Activated CD4-positive, alpha-beta T cell treated with anti-CD3 and anti-CD28 coated beads, Interleukin-2, amount 10 ng/mL, durations not matched to agents 24 days and 14 days (primary cell): ENCODE results near the gene ZNHIT6. TPM values are rescaled to one million over a fixed set of nuclear protein-coding genes. Genes with fewer than 3 reads are reported as not detected.
"Not testable (repeated sequence)": the region's sequence is repeated elsewhere in the genome, so short reads cannot be mapped to it uniquely, and the experiment has no call there.

Source experiments
- DNase-seq: peaks from one replicate; pipeline ENCODE4 v3.0.0; 2022
- H3K27ac Mint-ChIP-seq: one replicate; pipeline ENCODE4 v1.8.0; 2022; ENCODE audit warnings: mild to moderate bottlenecking, mixed read lengths
- H3K27me3 Mint-ChIP-seq: one replicate; pipeline ENCODE4 v1.8.0; 2022; ENCODE audit warnings: mixed read lengths
- H3K36me3 Mint-ChIP-seq: one replicate; pipeline ENCODE4 v1.8.0; 2022; ENCODE audit warnings: low read depth, mild to moderate bottlenecking, mixed read lengths
- H3K4me1 Mint-ChIP-seq: one replicate; pipeline ENCODE4 v1.8.0; 2021; ENCODE audit warnings: mixed read lengths
- H3K4me3 Mint-ChIP-seq: one replicate; pipeline ENCODE4 v1.8.0; 2022; ENCODE audit warnings: mild to moderate bottlenecking, moderate library complexity, mixed read lengths
- H3K9me3 Mint-ChIP-seq: one replicate; pipeline ENCODE4 v1.8.0; 2021; ENCODE audit warnings: mixed read lengths
- intact Hi-C: fragments of 100-400 bp; cut with micrococcal nuclease; formaldehyde crosslinking; loops from one replicate; pipeline ENCODE4 v1.15.1; 2023
- total RNA-seq: library from RNA; stranded (reverse); gene quantifications from 2 replicates; pipeline ENCODE4 v1.2.3, GENCODE V29; 2022

The ZNHIT6 gene, protein sequence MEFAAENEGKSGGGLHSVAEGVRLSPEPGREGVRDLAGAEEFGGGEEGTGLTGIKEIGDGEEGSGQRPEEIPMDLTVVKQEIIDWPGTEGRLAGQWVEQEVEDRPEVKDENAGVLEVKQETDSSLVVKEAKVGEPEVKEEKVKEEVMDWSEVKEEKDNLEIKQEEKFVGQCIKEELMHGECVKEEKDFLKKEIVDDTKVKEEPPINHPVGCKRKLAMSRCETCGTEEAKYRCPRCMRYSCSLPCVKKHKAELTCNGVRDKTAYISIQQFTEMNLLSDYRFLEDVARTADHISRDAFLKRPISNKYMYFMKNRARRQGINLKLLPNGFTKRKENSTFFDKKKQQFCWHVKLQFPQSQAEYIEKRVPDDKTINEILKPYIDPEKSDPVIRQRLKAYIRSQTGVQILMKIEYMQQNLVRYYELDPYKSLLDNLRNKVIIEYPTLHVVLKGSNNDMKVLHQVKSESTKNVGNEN
- 24.7 and 26.0 TPM in 2 replicates for total RNA-seq

DNA sequence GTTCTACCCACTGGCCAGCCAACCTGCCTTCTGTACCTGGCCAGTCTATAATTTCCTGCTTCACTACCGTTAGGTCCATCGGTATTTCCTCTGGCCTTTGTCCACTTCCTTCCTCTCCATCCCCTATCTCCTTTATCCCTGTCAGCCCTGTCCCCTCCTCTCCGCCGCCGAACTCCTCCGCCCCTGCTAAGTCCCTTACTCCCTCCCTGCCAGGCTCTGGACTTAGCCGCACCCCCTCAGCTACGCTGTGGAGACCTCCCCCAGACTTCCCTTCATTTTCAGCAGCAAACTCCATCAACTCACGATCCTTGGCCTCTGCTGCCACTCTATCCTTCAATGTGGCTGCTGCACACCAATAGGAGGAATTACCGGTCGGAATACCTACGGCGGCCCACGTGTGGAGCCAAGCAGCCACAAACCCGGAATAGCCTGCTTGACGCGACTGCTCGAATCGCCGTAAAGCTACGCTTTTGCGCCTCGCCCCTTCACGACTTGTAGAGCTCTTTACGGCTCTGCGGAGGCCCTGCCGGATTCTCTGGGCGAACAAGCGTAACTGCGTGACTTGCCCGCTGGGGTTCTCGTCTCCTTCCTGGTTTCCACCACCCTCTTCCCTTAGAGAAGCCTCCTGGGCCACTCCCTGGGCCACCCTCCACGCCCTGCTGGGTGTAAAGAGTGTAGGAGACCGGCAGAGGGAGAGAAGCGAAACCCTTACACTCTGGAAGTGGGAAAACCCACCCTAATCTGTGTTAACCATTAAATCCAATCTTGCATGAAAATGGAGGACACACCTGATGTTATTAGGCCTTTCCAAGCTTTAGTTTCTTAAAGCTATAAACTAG lies at the start of gene ZNHIT6:
ZNHIT6 (minus strand) TSS at position 444 of the 839 bp plus-strand sequence; CDS start at position 295, 149 bp downstream.
- H3K4me1 Mint-ChIP-seq = peaks cover 16% of the 10 kb centered on the region
- H3K27me3 Mint-ChIP-seq = no peaks in the 10 kb centered on the region
- peaks cover 26% of the 10 kb centered on the region for H3K36me3 Mint-ChIP-seq
- peak; percentile 95 for DNase-seq
- no peaks in the 10 kb centered on the region for H3K9me3 Mint-ChIP-seq
- H3K4me3 Mint-ChIP-seq = no peak within 1 kb of the TSS
- intact Hi-C loops = loop anchor here (5.0 kb wide), 4 partner anchors 51 to 689 kb away; partner anchors contain the start of genes BCL10, CCN1 and ODF2L
- H3K27ac Mint-ChIP-seq = no peak within 1 kb of the TSS

DNA sequence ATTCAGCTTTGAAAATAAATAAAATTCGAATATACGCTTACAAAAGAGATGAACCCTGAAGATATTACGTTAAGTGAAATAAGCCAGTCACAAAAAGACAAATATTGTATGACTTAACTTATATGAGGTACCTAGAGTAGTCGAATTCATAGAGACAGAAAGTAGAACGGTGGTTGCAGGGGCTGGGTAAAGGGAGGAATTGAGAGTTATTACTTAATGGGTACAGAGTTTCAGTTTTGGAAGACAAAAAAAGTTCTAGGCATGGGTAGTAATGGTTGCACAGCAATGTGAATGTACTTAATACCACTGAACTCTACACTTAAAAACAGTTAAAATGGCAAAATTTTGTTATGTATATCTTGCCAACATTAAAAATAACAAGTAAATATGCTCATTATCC lies 48.6 kb upstream of the ZNHIT6 start:
- intact Hi-C loops = no loop called here
- H3K36me3 Mint-ChIP-seq = no peaks in the 10 kb centered on the region
- H3K4me1 Mint-ChIP-seq = no peaks in the 10 kb centered on the region
- no peaks in the 10 kb centered on the region for H3K27me3 Mint-ChIP-seq
- DNase-seq = no peak
- no peak overlapping the region for H3K4me3 Mint-ChIP-seq
- H3K9me3 Mint-ChIP-seq = no peaks in the 10 kb centered on the region
- H3K27ac Mint-ChIP-seq = no peak overlapping the region

DNA sequence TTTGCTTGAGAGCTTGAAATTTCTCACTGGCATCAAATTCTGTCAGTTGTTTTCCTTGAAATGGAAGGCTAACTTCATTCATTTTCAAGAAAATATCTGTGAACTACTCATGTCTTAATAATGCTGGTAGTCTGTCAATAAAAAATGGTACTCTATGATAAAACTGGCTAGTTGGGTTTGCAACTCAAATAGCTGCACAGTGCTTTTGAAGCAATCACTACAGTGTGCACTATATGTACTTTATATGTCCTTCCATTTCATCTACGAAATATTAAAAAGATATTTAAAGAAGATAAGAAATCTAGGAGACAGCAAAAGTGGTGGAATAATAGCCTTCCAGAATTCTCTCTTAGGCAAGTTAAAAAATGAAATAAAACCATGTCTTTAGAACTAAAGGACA lies 39.9 kb upstream of the ZNHIT6 start:
- DNase-seq = no peak
- intact Hi-C loops = no loop called here
- H3K27me3 Mint-ChIP-seq = no peaks in the 10 kb centered on the region
- H3K4me1 Mint-ChIP-seq = no peaks in the 10 kb centered on the region
- H3K27ac Mint-ChIP-seq = no peak overlapping the region
- H3K4me3 Mint-ChIP-seq = no peak overlapping the region
- no peaks in the 10 kb centered on the region for H3K9me3 Mint-ChIP-seq
- no peaks in the 10 kb centered on the region for H3K36me3 Mint-ChIP-seq

DNA sequence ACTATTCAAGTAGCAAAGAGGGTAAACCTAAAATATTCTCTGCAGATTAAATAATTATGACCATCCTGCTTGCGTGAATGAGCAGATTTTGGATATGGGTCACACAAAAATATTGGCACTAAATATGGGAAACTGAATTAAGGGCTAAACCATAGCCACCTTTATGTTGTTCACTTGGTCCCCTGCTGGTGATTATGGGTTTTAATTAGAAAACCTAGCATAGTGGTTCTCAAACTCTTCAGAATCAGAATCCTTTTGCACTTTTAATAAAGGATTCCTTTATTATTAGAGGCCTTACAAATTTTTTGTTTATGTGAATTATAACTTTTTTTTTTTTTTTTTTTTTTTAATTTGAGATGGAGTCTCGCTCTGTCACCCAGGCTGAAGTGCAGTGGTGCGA lies 38.5 kb upstream of the ZNHIT6 start:
- H3K4me1 Mint-ChIP-seq = no peaks in the 10 kb centered on the region
- no peak overlapping the region for H3K4me3 Mint-ChIP-seq
- intact Hi-C loops = no loop called here
- no peaks in the 10 kb centered on the region for H3K36me3 Mint-ChIP-seq
- no peaks in the 10 kb centered on the region for H3K9me3 Mint-ChIP-seq
- no peak for DNase-seq
- no peak overlapping the region for H3K27ac Mint-ChIP-seq
- no peaks in the 10 kb centered on the region for H3K27me3 Mint-ChIP-seq

DNA sequence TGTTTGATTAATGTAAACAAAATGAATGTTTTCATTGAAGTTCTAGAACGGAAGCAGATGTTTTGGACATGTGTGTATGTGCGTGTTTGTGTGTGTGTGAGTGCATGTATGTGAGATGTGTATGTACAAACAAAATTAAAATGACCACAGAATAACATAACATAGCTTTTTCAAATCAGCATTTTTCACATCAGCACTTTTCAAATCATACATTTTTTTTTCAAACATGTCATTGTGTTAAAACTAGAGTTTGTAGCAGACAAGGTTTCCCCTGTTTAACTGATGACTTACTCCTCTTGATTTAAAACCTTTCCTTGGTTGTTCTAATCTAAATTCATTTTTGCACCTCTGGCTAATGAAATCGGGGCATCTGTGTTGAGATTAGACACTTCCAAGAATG lies 35.6 kb upstream of the ZNHIT6 start:
- Mint-ChIP-seq H3K4me3 (no peak overlapping the region), H3K27me3 (no peaks in the 10 kb centered on the region), H3K9me3 (no peaks in the 10 kb centered on the region), H3K4me1 (no peaks in the 10 kb centered on the region), H3K36me3 (no peaks in the 10 kb centered on the region), H3K27ac (no peak overlapping the region)
- no peak for DNase-seq
- intact Hi-C loops = no loop called here

DNA sequence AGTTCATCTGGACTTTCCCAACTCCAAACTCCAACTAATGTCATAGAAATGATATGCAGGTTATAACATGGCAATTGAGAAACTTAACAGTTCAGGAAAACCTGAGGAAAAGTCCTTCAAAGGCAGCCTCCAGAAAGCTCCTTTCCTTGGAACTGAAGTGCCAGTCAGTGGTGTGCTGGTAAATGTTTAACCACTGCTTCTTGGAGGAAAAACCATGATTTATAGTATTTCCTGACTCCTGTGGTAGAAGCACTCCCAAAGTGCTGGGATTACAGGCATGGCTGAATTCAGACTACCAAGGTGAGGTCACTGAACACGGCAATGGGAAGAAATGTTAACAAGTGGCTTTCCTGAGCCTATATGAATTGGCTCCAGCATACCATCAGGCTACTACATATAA lies 26.7 kb upstream of the ZNHIT6 start:
- H3K36me3 Mint-ChIP-seq = no peaks in the 10 kb centered on the region
- intact Hi-C loops = no loop called here
- no peaks in the 10 kb centered on the region for H3K9me3 Mint-ChIP-seq

DNA sequence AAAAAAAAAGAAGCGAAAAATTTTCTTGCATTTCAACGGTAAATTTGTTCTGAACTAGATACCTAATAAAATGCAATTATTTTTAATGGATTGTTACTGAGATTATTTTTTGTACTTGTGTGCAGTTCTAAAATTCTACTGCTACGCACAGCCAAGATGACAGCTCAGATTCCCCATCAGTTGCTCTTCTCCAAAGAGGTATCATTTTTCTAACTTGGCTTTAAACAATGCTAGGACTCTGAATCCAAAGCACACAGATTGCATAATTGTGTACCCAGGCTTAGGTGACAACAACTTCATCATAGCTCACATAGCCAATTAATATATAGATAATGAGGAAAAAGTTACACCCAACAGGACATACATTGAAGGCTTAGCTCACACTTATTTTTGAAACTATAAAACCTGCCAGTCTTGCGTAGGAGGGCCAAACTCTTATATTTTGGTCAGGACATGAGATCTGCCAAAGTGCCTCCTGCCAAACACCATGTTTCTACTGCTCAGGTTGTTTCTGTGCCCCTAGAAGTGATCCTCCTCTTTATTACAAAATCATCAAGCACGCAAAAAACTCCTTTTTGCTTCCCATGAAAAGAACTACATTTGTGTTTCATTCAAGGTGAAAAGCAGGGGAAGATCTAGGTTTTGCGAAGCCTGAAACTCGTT lies 10.6 kb upstream of the ZNHIT6 start:
- Mint-ChIP-seq H3K27me3 (peaks cover 4% of the 10 kb centered on the region), H3K36me3 (no peaks in the 10 kb centered on the region), H3K4me3 (no peak overlapping the region), H3K9me3 (peaks cover 14% of the 10 kb centered on the region), H3K27ac (no peak overlapping the region), H3K4me1 (peaks cover 4% of the 10 kb centered on the region)
- DNase-seq = no peak
- intact Hi-C loops = no loop called here

More for the DNA sequence above, 26.7 kb upstream of the ZNHIT6 start:
- Mint-ChIP-seq H3K27ac (no peak overlapping the region), H3K4me1 (no peaks in the 10 kb centered on the region), H3K4me3 (no peak overlapping the region), H3K27me3 (no peaks in the 10 kb centered on the region)
- no peak for DNase-seq

DNA sequence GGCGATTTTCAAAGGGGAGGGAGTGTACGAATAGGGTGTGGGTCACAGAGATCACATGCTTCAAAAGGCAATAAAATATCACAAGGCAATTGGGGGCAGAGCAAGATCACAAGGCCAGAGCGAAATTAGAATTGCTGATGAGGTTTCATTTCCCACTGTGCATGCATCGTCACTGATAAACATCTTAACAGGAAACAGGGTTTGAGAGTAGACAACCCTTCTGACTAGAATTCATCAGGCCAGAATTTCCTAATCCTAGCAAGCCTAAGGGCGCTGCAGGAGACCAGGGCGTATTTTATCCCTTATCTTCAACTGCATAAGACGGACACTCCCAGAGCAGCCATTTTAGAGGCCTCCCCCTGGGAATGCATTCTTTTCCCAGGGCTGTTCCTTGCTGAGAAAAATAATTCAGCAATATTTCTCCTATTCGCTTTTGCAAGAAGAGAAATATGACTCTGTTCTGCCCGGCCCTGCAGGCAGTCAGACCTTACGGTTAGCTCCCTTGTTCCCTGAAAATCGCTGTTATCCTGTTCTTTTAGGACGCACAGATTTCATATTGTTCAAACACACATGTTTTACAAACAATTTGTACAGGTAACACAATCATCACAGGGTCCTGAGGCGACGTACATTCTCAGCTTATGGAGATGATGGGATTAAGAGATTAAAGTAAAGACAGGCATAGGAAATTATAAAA lies 6.3 kb upstream of the ZNHIT6 start:
- H3K27ac Mint-ChIP-seq, H3K4me3 Mint-ChIP-seq, DNase-seq, intact Hi-C loops, H3K27me3 Mint-ChIP-seq, H3K4me1 Mint-ChIP-seq, H3K36me3 Mint-ChIP-seq: not testable (repeated sequence)
- peaks cover 12% of the 10 kb centered on the region for H3K9me3 Mint-ChIP-seq

DNA sequence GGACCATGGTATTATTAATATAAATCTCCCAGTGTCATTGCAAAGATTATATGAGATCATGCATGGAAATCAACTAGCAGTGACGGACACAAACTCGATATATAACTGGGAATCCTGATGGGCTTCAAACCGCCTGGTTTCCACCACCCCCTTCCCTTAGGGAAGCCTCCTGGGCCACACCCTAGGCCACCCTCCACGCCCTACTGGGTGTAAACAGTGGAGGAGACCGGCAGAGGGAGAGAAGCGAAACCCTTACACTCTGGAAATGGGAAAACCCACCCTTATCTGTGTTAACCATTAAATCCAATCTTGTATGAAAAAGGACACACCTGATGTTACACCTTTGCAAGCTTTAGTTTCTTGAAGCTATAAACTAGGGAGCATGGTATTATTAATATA lies 595 bp upstream of the ZNHIT6 start:
- Mint-ChIP-seq H3K4me3 (no peak overlapping the region), H3K27ac (no peak overlapping the region), H3K36me3 (peaks cover 20% of the 10 kb centered on the region), H3K9me3 (peaks cover 3% of the 10 kb centered on the region), H3K4me1 (peaks cover 9% of the 10 kb centered on the region), H3K27me3 (peaks cover under 1% of the 10 kb centered on the region)
- intact Hi-C loops = loop anchor here (5.0 kb wide), 4 partner anchors 52 to 688 kb away; partner anchors contain the start of genes BCL10, CCN1 and ODF2L
- DNase-seq = no peak

DNA sequence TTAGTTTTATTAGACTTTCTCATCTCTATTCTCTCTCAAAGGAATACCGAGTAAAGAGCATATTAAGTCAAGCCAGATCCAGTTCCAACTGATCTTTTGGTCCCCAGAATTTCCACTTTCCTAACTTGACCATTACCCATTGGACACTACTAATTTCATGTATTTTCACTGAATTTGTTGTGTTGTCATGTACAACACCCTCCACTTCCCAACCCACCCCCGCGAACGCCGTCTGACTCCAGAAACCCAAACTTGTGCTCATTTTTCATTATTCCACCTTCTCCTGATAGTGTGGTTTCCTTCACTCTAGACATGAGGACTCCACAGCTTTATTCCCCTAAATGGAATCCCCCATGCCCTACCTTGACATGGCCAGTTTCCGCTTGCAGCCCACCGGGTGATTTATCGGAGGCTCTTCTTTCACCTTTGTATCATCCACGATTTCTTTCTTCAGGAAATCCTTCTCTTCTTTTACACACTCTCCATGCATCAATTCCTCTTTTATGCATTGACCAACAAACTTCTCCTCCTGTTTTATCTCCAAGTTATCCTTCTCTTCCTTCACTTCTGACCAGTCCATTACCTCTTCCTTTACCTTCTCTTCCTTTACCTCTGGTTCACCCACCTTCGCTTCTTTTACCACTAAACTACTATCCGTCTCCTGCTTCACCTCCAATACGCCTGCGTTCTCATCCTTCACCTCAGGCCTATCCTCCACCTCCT lies 805 bp downstream of the ZNHIT6 start:
- no peak for DNase-seq
- Mint-ChIP-seq H3K9me3 (no peaks in the 10 kb centered on the region), H3K4me1 (peaks cover 19% of the 10 kb centered on the region), H3K4me3 (no peak overlapping the region), H3K27me3 (no peaks in the 10 kb centered on the region), H3K36me3 (peaks cover 30% of the 10 kb centered on the region), H3K27ac (no peak overlapping the region)
- intact Hi-C loops = loop anchor here (5.0 kb wide), 4 partner anchors 50 to 690 kb away; partner anchors contain the start of genes BCL10, CCN1 and ODF2L

DNA sequence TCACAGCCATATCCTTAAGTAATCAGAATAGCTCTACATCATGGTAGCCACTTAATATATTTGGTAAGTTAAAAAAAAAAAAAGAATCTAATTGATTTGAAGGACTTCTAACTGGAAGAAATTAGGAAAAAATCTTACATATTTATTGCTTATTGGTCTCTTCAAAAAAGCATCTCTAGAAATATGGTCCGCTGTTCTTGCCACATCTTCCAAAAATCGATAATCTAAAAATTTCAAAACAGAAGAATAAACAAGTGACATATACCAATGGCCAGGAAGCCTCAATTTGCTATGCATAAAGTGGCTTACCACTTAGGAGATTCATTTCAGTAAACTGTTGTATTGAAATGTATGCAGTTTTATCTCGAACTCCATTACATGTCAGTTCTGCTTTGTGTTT lies 2.3 kb downstream of the ZNHIT6 start:
- intact Hi-C loops = loop anchor here (5.0 kb wide), 4 partner anchors 49 to 691 kb away; partner anchors contain the start of genes BCL10, CCN1 and ODF2L
- Mint-ChIP-seq H3K27ac (no peak overlapping the region), H3K4me1 (peaks cover 19% of the 10 kb centered on the region), H3K9me3 (no peaks in the 10 kb centered on the region), H3K27me3 (no peaks in the 10 kb centered on the region), H3K4me3 (peak overlapping the region; percentile 39), H3K36me3 (peaks cover 41% of the 10 kb centered on the region)
- no peak for DNase-seq

DNA sequence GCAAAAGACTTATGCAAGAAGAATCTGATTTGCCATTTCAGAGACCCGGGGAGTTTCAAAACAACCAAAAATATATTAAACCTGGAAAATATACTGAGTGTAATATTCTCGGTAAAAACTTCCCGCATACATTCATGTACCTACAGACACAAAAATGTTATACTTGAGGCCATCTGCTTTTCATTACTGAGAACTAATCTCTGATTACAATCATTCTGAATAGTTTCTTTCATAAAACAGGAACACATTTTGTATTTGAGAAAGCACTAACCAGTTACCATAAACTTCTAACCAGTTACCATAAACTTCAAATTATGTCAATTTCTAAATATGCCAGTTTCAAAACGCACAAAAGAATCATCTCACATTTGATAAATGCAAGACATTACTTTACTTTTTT lies 7.8 kb downstream of the ZNHIT6 start:
- no peak overlapping the region for H3K4me3 Mint-ChIP-seq
- H3K9me3 Mint-ChIP-seq = no peaks in the 10 kb centered on the region
- intact Hi-C loops = no loop called here
- no peaks in the 10 kb centered on the region for H3K27me3 Mint-ChIP-seq
- no peak for DNase-seq
- H3K36me3 Mint-ChIP-seq = peaks cover 49% of the 10 kb centered on the region
- H3K27ac Mint-ChIP-seq = no peak overlapping the region
- peaks cover 14% of the 10 kb centered on the region for H3K4me1 Mint-ChIP-seq

DNA sequence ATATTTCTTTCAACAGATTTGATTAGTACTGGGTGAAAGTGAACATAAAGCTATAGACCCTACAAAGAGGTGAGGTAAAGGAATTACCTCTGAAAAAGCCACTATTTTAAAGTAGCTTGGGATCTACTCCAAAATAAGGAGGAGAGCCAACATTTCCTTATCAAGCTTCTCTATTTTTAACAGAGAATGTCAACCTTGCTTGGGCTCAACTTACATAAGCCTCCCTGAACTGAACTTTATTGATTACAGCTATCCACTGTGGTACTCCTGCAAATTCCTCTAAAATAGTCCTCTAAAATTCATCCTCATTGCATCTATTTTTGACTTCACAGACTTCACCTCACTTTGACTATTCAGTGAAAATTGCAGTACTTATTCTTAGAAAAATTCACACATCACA lies 10.3 kb downstream of the ZNHIT6 start:
- Mint-ChIP-seq H3K36me3 (peaks cover 36% of the 10 kb centered on the region), H3K9me3 (no peaks in the 10 kb centered on the region), H3K27me3 (no peaks in the 10 kb centered on the region), H3K4me1 (peaks cover 5% of the 10 kb centered on the region), H3K4me3 (no peak overlapping the region), H3K27ac (no peak overlapping the region)
- DNase-seq = no peak
- intact Hi-C loops = no loop called here
